ENCODE results near the gene GPR160.
"Not testable (repeated sequence)": the region's sequence is repeated elsewhere in the genome, so short reads cannot be mapped to it uniquely, and the experiment has no call there.

Gene GPR160

GRCh38 chr3:170037463-170038433 is at the start of gene GPR160:
TSS of gene GPR160 (plus strand) at chr3:170037995. CDS start at chr3:170083973, 45,978 bp downstream.
- DNase-seq (ENCODE audit: low spot score), result peak; percentile 91

- DNase-seq (ENCODE audit: low spot score), result no peak
These were observed 47.4 kb upstream of the GPR160 start for GRCh38 chr3:169990431-169990830.

- DNase-seq (ENCODE audit: low spot score), result no peak
These were observed 45.6 kb upstream of the GPR160 start for GRCh38 chr3:169992156-169992555.

GRCh38 chr3:169992781-169993180 is 45.0 kb upstream of the GPR160 start:
- no peak for DNase-seq (ENCODE audit: low spot score)

- DNase-seq (ENCODE audit: low spot score), result no peak
These were observed 44.0 kb upstream of the GPR160 start for GRCh38 chr3:169993761-169994160.

- no peak for DNase-seq (ENCODE audit: low spot score)
These were observed 41.7 kb upstream of the GPR160 start for GRCh38 chr3:169996063-169996462.

GRCh38 chr3:169998668-169999131 is 39.1 kb upstream of the GPR160 start:
- DNase-seq (ENCODE audit: low spot score), result no peak

- DNase-seq (ENCODE audit: low spot score), result no peak
These were observed 38.4 kb upstream of the GPR160 start for GRCh38 chr3:169999433-169999832.

GRCh38 chr3:170000051-170000450 is 37.7 kb upstream of the GPR160 start:
- no peak for DNase-seq (ENCODE audit: low spot score)

- no peak for DNase-seq (ENCODE audit: low spot score)
These were observed 35.6 kb upstream of the GPR160 start for GRCh38 chr3:170002231-170002630.

GRCh38 chr3:170002879-170003278 is 34.9 kb upstream of the GPR160 start:
- DNase-seq (ENCODE audit: low spot score), result peak; percentile 31

- DNase-seq (ENCODE audit: low spot score), result no peak
These were observed 33.9 kb upstream of the GPR160 start for GRCh38 chr3:170003881-170004356.

- no peak for DNase-seq (ENCODE audit: low spot score)
These were observed 30.6 kb upstream of the GPR160 start for GRCh38 chr3:170007031-170007663.

- DNase-seq (ENCODE audit: low spot score), result no peak
These were observed 27.3 kb upstream of the GPR160 start for GRCh38 chr3:170010498-170010897.

GRCh38 chr3:170012683-170013400 is 25.0 kb upstream of the GPR160 start:
- DNase-seq (ENCODE audit: low spot score), result no peak

GRCh38 chr3:170016057-170016456 is 21.7 kb upstream of the GPR160 start:
- DNase-seq (ENCODE audit: low spot score), result no peak

GRCh38 chr3:170019306-170019705 is 18.5 kb upstream of the GPR160 start:
- not testable (repeated sequence) for DNase-seq (ENCODE audit: low spot score)

- DNase-seq (ENCODE audit: low spot score), result peak; percentile 50
These were observed 16.7 kb upstream of the GPR160 start for GRCh38 chr3:170021083-170021482.

- DNase-seq (ENCODE audit: low spot score), result no peak
These were observed 15.5 kb upstream of the GPR160 start for GRCh38 chr3:170022336-170022735.

- DNase-seq (ENCODE audit: low spot score), result no peak
These were observed 14.6 kb upstream of the GPR160 start for GRCh38 chr3:170023165-170023564.

- DNase-seq (ENCODE audit: low spot score), result no peak
These were observed 13.2 kb upstream of the GPR160 start for GRCh38 chr3:170024581-170024980.
